GOT3 (cell line): ENCODE results near the gene FHL2.

Experiments used
- DNase-seq: peaks from one replicate; lab custom pipeline; 2025; ENCODE audit warnings: mixed read lengths; lab: John Stamatoyannopoulos, UW

The FHL2 gene

GRCh38 chr2:105397953-105398335 is 907 bp downstream of the FHL2 start:
- no peak for DNase-seq

GRCh38 chr2:105397025-105397722 is 1.7 kb downstream of the FHL2 start:
- DNase-seq, result no peak

GRCh38 chr2:105396254-105397024 is 2.4 kb downstream of the FHL2 start:
- DNase-seq, result peak; percentile 69

GRCh38 chr2:105395691-105396090 is 3.2 kb downstream of the FHL2 start:
- DNase-seq, result no peak

- no peak for DNase-seq
Measured at GRCh38 chr2:105394951-105395611, 3.8 kb downstream of the FHL2 start.

- DNase-seq, result no peak
Measured at GRCh38 chr2:105393373-105394055, 5.3 kb downstream of the FHL2 start.

- no peak for DNase-seq
Measured at GRCh38 chr2:105391763-105392662, 6.8 kb downstream of the FHL2 start.

GRCh38 chr2:105391058-105391627 is 7.7 kb downstream of the FHL2 start:
- DNase-seq, result no peak

GRCh38 chr2:105390454-105390853 is 8.4 kb downstream of the FHL2 start:
- DNase-seq, result no peak

GRCh38 chr2:105388971-105389381 is 9.9 kb downstream of the FHL2 start:
- DNase-seq, result no peak

- DNase-seq, result no peak
Measured at GRCh38 chr2:105387225-105387624, 11.6 kb downstream of the FHL2 start.

- no peak for DNase-seq
Measured at GRCh38 chr2:105385731-105386540, 12.9 kb downstream of the FHL2 start.

GRCh38 chr2:105384861-105385260 is 14.0 kb downstream of the FHL2 start:
- no peak for DNase-seq

- no peak for DNase-seq
Measured at GRCh38 chr2:105384216-105384615, 14.6 kb downstream of the FHL2 start.

GRCh38 chr2:105383432-105384166 is 15.3 kb downstream of the FHL2 start:
- no peak for DNase-seq

GRCh38 chr2:105382177-105382576 is 16.7 kb downstream of the FHL2 start:
- DNase-seq, result no peak

GRCh38 chr2:105381101-105381668 is 17.7 kb downstream of the FHL2 start:
- no peak for DNase-seq

GRCh38 chr2:105380432-105381100 is 18.3 kb downstream of the FHL2 start:
- no peak for DNase-seq
